Endothelial cell of umbilical vein (primary cell): ENCODE data around the gene SYNGR4. TPM values are rescaled to one million over a fixed set of nuclear protein-coding genes. Genes with fewer than 3 reads are reported as not detected.

Experiments
- BruUV-seq: library from RNA; stranded (reverse); fragments of 400-500 nt; replicated peaks from 2 replicates; lab custom pipeline; 2021; lab: Mats Ljungman, UMichigan
- CTCF ChIA-PET: fragments of 300-600, 350-600 bp; sonication (Branson Sonifier 250); formaldehyde crosslinking; loops from one replicate; lab custom pipeline; 2021; ENCODE audit warnings: antibody characterized with exemption, inconsistent platforms; lab: Charles Lee
- POLR2A ChIA-PET: fragments of 300-600, 350-600 bp; sonication (Branson Sonifier 250); formaldehyde crosslinking; loops from one replicate; lab custom pipeline; 2021; ENCODE audit warnings: antibody characterized with exemption, inconsistent platforms; lab: Charles Lee
- DNase-seq: peaks from one replicate; pipeline ENCODE4 v3.0.0-alpha.2; 2011; ENCODE audit warnings: low read depth, low spot score
- FAIRE-seq: peaks from 2 replicates; lab custom pipeline; 2011; peaks lifted over from hg19 to GRCh38; lab: Jason Lieb, UNC
- H2AFZ ChIP-seq: 2 replicates; pipeline ENCODE4 v1.6.0; 2012; ENCODE audit warnings: low read depth, low read length, control low read depth, inconsistent platforms
- H3K27ac ChIP-seq: 2 replicates; pipeline ENCODE4 v1.5.1; 2011; ENCODE audit warnings: low read depth, mild to moderate bottlenecking, control low read depth, low read length, moderate library complexity; ENCODE audit not compliant: insufficient read depth
- H3K27me3 ChIP-seq, 2 experiments: 2 replicates each; pipeline versions ENCODE4 v1.6.0 to v1.6.1; 2011; ENCODE audit warnings: low read length in 2 of 2, mixed read lengths in 1 of 2; ENCODE audit not compliant: control insufficient read depth in 2 of 2, insufficient read depth in 2 of 2
- H3K36me3 ChIP-seq, 2 experiments: 2 replicates in 1 of 2; 3 replicates in 1 of 2; pipeline ENCODE4 v1.5.1; 2011; ENCODE audit warnings: low read length in 2 of 2, mild to moderate bottlenecking in 1 of 2, moderate library complexity in 1 of 2; ENCODE audit not compliant: control insufficient read depth in 2 of 2, insufficient read depth in 2 of 2; ENCODE audit errors: extremely low read depth in 1 of 2
- H3K4me1 ChIP-seq: 3 replicates; pipeline ENCODE4 v1.5.1; 2011; ENCODE audit warnings: mild to moderate bottlenecking, low read length; ENCODE audit not compliant: control insufficient read depth, insufficient read depth; ENCODE audit errors: extremely low read depth
- H3K4me2 ChIP-seq: 2 replicates; pipeline ENCODE4 v1.6.1; 2011; ENCODE audit warnings: low read length, control low read depth, mixed read lengths; ENCODE audit not compliant: insufficient read depth
- H3K4me3 ChIP-seq, 3 experiments: fragments of 200-600 bp in 1 of 3; sonication (generic), shearing (Covaris generic) in 1 of 3; replicated peaks in 1 of 3; 2 replicates each; pipeline ENCODE4 v1.5.1; 2011 to 2016; ENCODE audit warnings: control low read depth in 3 of 3, low read length in 3 of 3, mild to moderate bottlenecking in 2 of 3, inconsistent platforms in 1 of 3, low read depth in 1 of 3, moderate library complexity in 1 of 3; ENCODE audit not compliant: insufficient read depth in 1 of 3
- H3K79me2 ChIP-seq: 2 replicates; pipeline ENCODE4 v1.6.0; 2012; ENCODE audit warnings: low read length, inconsistent platforms; ENCODE audit not compliant: control insufficient read depth, insufficient read depth
- H3K9ac ChIP-seq: replicated peaks from 2 replicates; pipeline ENCODE3; 2011; ENCODE audit warnings: low read length, control low read depth; ENCODE audit not compliant: insufficient read depth; ENCODE audit errors: extremely low read depth
- H3K9me1 ChIP-seq: replicated peaks from 3 replicates; pipeline ENCODE4 v1.6.0; 2011; ENCODE audit warnings: mild to moderate bottlenecking, low read length; ENCODE audit not compliant: control insufficient read depth, insufficient read depth; ENCODE audit errors: extremely low read depth
- H3K9me3 ChIP-seq: replicated peaks from 2 replicates; pipeline ENCODE4 v1.5.1; 2012; ENCODE audit warnings: low read length, inconsistent platforms; ENCODE audit not compliant: control insufficient read depth, insufficient read depth
- H4K20me1 ChIP-seq: replicated peaks from 2 replicates; pipeline ENCODE3; 2011; ENCODE audit warnings: mild to moderate bottlenecking, low read length; ENCODE audit not compliant: control insufficient read depth, insufficient read depth; ENCODE audit errors: extremely low read depth
- CTCF ChIP-seq, 2 donors: IDR thresholded peaks; 1 replicate in 1 of 2; 2 replicates in 1 of 2; pipeline ENCODE4 v1.5.1; 2011; ENCODE audit warnings: low read length in 2 of 2, mild to moderate bottlenecking in 2 of 2, moderate library complexity in 2 of 2, control low read depth in 1 of 2, inconsistent platforms in 1 of 2, low read depth in 1 of 2; ENCODE audit not compliant: insufficient read depth in 1 of 2; ENCODE audit errors: extremely low read depth in 1 of 2
- EZH2 ChIP-seq: IDR thresholded peaks from 2 replicates; pipeline ENCODE4 v1.6.1; 2012; ENCODE audit warnings: borderline replicate concordance, low read depth, mild to moderate bottlenecking, moderate library complexity, low read length, inconsistent platforms; ENCODE audit not compliant: severe bottlenecking
- JUN ChIP-seq: IDR thresholded peaks from 2 replicates; pipeline ENCODE4 v1.6.1; 2011; ENCODE audit warnings: borderline replicate concordance, low read depth; ENCODE audit not compliant: insufficient read length, insufficient read depth
- MYC ChIP-seq: IDR thresholded peaks from one replicate; pipeline ENCODE4 v1.6.1; 2011; ENCODE audit warnings: mild to moderate bottlenecking, low read depth, low read length
- POLR2A ChIP-seq: IDR thresholded peaks from 2 replicates; pipeline ENCODE4 v1.6.1; 2012; ENCODE audit warnings: low read depth, mild to moderate bottlenecking, control low read depth, low read length
- POLR2AphosphoS5 ChIP-seq: IDR thresholded peaks from 2 replicates; pipeline ENCODE4 v1.6.1; 2012; ENCODE audit warnings: low read depth, mild to moderate bottlenecking, control low read depth, low read length, moderate library complexity; ENCODE audit not compliant: insufficient read depth
- dilution Hi-C: fragments of 300-500 bp; cut with MboI; formaldehyde crosslinking; loops from one replicate; pipeline ENCODE4 v1.15.0; 2019; ENCODE audit warnings: low sequenced_read_pairs; ENCODE audit not compliant: extremely low pct_ligation_motif_present
- intact Hi-C: fragments of 100-400 bp; cut with micrococcal nuclease; formaldehyde crosslinking; loops from one replicate; pipeline ENCODE4 v1.10.0; 2022
- polyA plus RNA-seq, 4 experiments: library from polyadenylated mRNA; depleted of rRNA in 3 of 4; stranded (reverse) in 3 of 4; unstranded in 1 of 4; fragments of >200 nt; gene quantifications; 2 replicates each; pipeline versions ENCODE4 v1.2.1 to v1.2.3, GENCODE V29; 2011 to 2012; ENCODE audit warnings: missing spikeins in 1 of 4
- total RNA-seq: library from RNA; stranded (reverse); gene quantifications from 2 replicates; pipeline ENCODE4 v1.2.3, GENCODE V29; 2021
- TF ChIP-seq, protein P1 (sequence below): IDR thresholded peaks from 2 replicates; pipeline ENCODE4 v1.6.1; 2011; ENCODE audit not compliant: insufficient read depth, insufficient read length

SYNGR4 gene
- total and polyA plus RNA-seq, 2 donors (not counting 3 experiments of a cell fraction or from before 2014, with no cell fraction given): not detected

- H3K36me3 ChIP-seq: no peaks in the 10 kb centered on the region
- DNase-seq (no peak), FAIRE-seq (no peak)
- H3K9me1 ChIP-seq: no peaks in the 10 kb centered on the region
- ChIA-PET POLR2A (no interaction called here), CTCF (no interaction called here)
- H4K20me1 ChIP-seq: no peaks in the 10 kb centered on the region
- H3K9ac ChIP-seq: peak overlapping the region; percentile 14
- no peaks in the 10 kb centered on the region for H3K79me2 ChIP-seq
- no TSS peak for BruUV-seq
- H3K27me3 ChIP-seq: peaks cover 21 to 29% of the 10 kb centered on the region in 2 experiments
- TF ChIP-seq CTCF (IDR thresholded peaks at IDR 0.05; ENCODE audit: extremely low read depth in 1 of 2, insufficient read depth in 1 of 2, low read depth in 1 of 2, low read length in 2 of 2) (no peak), POLR2AphosphoS5 (no peak), JUN (no peak), EZH2 (no peak), MYC (no peak), POLR2A (no peak)
- TF ChIP-seq, protein P1, sequence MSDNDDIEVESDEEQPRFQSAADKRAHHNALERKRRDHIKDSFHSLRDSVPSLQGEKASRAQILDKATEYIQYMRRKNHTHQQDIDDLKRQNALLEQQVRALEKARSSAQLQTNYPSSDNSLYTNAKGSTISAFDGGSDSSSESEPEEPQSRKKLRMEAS: no peak
- H3K9me3 ChIP-seq: no peaks in the 10 kb centered on the region
- peak overlapping the region; percentile 36 for H3K4me2 ChIP-seq
- no peak overlapping the region for H3K27ac ChIP-seq
- peak overlapping the region; percentile 58 for H2AFZ ChIP-seq
- dilution Hi-C loops: no loop called here
- intact Hi-C loops: loop anchor here (2.0 to 5.0 kb wide), 3 partner anchors 17 to 84 kb away; partner anchors contain the start of gene GRWD1
- H3K4me1 ChIP-seq: peaks cover 10% of the 10 kb centered on the region
- peak overlapping the region; percentile 29 to 38 (median 32) for H3K4me3 ChIP-seq
These were observed 33.9 kb downstream of the SYNGR4 start for GRCh38 chr19:48398102-48398374.
